Calu3 (cell line): ENCODE data around the gene CITED4. TPM values are rescaled to one million over a fixed set of nuclear protein-coding genes. Genes with fewer than 3 reads are reported as not detected.
"Not testable (repeated sequence)": the region's sequence is repeated elsewhere in the genome, so short reads cannot be mapped to it uniquely, and the experiment has no call there.

Experiments used
- BruUV-seq: library from RNA; stranded (reverse); fragments of 400-500 nt; replicated peaks from 2 replicates; lab custom pipeline; 2021; lab: Mats Ljungman, UMichigan
- CTCF ChIA-PET: fragments of 300-600 bp; sonication (Branson Sonifier 250); formaldehyde crosslinking; loops from one replicate; lab custom pipeline; 2022; ENCODE audit warnings: antibody characterized with exemption; lab: Charles Lee
- DNase-seq: peaks from one replicate; pipeline ENCODE4 v3.0.0; 2022
- H3K27ac Mint-ChIP-seq: one replicate; pipeline ENCODE4 v1.8.0; 2022; ENCODE audit warnings: mixed read lengths; ENCODE audit not compliant: unreplicated experiment
- H3K27me3 Mint-ChIP-seq: one replicate; pipeline ENCODE4 v1.8.0; 2022; ENCODE audit warnings: mixed read lengths; ENCODE audit not compliant: unreplicated experiment
- H3K36me3 Mint-ChIP-seq: one replicate; pipeline ENCODE4 v1.8.0; 2022; ENCODE audit warnings: mild to moderate bottlenecking, moderate library complexity, mixed read lengths; ENCODE audit not compliant: insufficient read depth, unreplicated experiment
- H3K4me1 Mint-ChIP-seq: one replicate; pipeline ENCODE4 v1.8.0; 2022; ENCODE audit warnings: mild to moderate bottlenecking, low read depth, mixed read lengths; ENCODE audit not compliant: unreplicated experiment
- H3K4me3 Mint-ChIP-seq: one replicate; pipeline ENCODE4 v1.8.0; 2022; ENCODE audit warnings: mild to moderate bottlenecking, low read depth, moderate library complexity, mixed read lengths; ENCODE audit not compliant: unreplicated experiment
- H3K9me3 Mint-ChIP-seq: one replicate; pipeline ENCODE4 v1.8.0; 2022; ENCODE audit warnings: low read depth, mixed read lengths; ENCODE audit not compliant: unreplicated experiment
- intact Hi-C: fragments of 100-400 bp; cut with micrococcal nuclease; formaldehyde crosslinking; loops from one replicate; pipeline ENCODE4 v1.10.0; 2022; ENCODE audit not compliant: unreplicated experiment
- total RNA-seq: library from RNA; stranded (reverse); gene quantifications from 2 replicates; pipeline ENCODE4 v1.2.3, GENCODE V29; 2022
- TF ChIP-seq, protein P1 (sequence below): fragments of 200-600 bp; IDR thresholded peaks from one replicate; pipeline ENCODE4 v1.8.0; 2022; ENCODE audit warnings: antibody characterized with exemption; ENCODE audit not compliant: unreplicated experiment

The CITED4 gene
- total RNA-seq, 1 experiment from 2014 or later: 85.2 TPM

- H3K27ac Mint-ChIP-seq: peak overlapping the region; percentile 80
- BruUV-seq: no TSS peak
- peaks cover 49% of the 10 kb centered on the region for H3K4me1 Mint-ChIP-seq
- CTCF ChIA-PET: no interaction called here
- peaks cover 12% of the 10 kb centered on the region for H3K9me3 Mint-ChIP-seq
- intact Hi-C loops: no loop called here
- no peak overlapping the region for H3K4me3 Mint-ChIP-seq
- H3K36me3 Mint-ChIP-seq: peaks cover 26% of the 10 kb centered on the region
- H3K27me3 Mint-ChIP-seq: no peaks in the 10 kb centered on the region
- TF ChIP-seq, protein P1, sequence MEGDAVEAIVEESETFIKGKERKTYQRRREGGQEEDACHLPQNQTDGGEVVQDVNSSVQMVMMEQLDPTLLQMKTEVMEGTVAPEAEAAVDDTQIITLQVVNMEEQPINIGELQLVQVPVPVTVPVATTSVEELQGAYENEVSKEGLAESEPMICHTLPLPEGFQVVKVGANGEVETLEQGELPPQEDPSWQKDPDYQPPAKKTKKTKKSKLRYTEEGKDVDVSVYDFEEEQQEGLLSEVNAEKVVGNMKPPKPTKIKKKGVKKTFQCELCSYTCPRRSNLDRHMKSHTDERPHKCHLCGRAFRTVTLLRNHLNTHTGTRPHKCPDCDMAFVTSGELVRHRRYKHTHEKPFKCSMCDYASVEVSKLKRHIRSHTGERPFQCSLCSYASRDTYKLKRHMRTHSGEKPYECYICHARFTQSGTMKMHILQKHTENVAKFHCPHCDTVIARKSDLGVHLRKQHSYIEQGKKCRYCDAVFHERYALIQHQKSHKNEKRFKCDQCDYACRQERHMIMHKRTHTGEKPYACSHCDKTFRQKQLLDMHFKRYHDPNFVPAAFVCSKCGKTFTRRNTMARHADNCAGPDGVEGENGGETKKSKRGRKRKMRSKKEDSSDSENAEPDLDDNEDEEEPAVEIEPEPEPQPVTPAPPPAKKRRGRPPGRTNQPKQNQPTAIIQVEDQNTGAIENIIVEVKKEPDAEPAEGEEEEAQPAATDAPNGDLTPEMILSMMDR: no peak
- DNase-seq: no peak
Measured at GRCh38 chr1:40896482-40896881, 34.3 kb upstream of the CITED4 start.

- no peak overlapping the region for H3K4me3 Mint-ChIP-seq
- DNase-seq: no peak
- peaks cover 12% of the 10 kb centered on the region for H3K9me3 Mint-ChIP-seq
- no TSS peak for BruUV-seq
- CTCF ChIA-PET: no interaction called here
- H3K27ac Mint-ChIP-seq: no peak overlapping the region
- H3K27me3 Mint-ChIP-seq: no peaks in the 10 kb centered on the region
- TF ChIP-seq, protein P1: no peak
- intact Hi-C loops: no loop called here
- H3K4me1 Mint-ChIP-seq: peaks cover 55% of the 10 kb centered on the region
- peaks cover 26% of the 10 kb centered on the region for H3K36me3 Mint-ChIP-seq
Measured at GRCh38 chr1:40895601-40896000, 33.4 kb upstream of the CITED4 start.

- H3K36me3 Mint-ChIP-seq: peaks cover 26% of the 10 kb centered on the region
- CTCF ChIA-PET, H3K27me3 Mint-ChIP-seq, intact Hi-C loops, H3K4me3 Mint-ChIP-seq, BruUV-seq, DNase-seq: not testable (repeated sequence)
- peaks cover 12% of the 10 kb centered on the region for H3K9me3 Mint-ChIP-seq
- H3K27ac Mint-ChIP-seq: peak overlapping the region; percentile 52
- H3K4me1 Mint-ChIP-seq: peaks cover 55% of the 10 kb centered on the region
Measured at GRCh38 chr1:40894858-40895257, 32.7 kb upstream of the CITED4 start.

DNA sequence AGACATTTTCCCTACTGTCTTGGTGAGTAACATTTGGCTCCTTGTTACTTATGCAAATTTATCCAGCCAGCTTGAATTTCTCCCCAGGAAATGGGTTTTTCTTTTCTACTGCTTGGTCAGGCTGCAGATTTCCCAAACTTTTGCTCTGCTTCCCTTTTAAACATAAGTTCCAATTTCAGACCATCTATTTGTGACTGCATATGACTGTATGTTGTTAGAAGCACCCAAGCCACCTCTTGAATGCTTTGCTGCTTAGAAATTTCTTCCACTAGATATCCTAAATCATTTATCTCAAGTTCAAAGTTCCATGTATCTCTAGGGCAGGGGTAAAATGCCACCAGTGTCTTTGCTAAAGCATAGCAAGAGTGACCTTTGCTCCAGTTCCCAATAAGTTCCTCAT lies 32.3 kb upstream of the CITED4 start:
- intact Hi-C loops: no loop called here
- CTCF ChIA-PET: no interaction called here
- Mint-ChIP-seq H3K36me3 (peaks cover 23% of the 10 kb centered on the region), H3K4me1 (peaks cover 54% of the 10 kb centered on the region), H3K27me3 (no peaks in the 10 kb centered on the region), H3K27ac (peak overlapping the region; percentile 52), H3K4me3 (no peak overlapping the region), H3K9me3 (peaks cover 12% of the 10 kb centered on the region)
- DNase-seq: no peak
- TF ChIP-seq, protein P1: no peak
- no TSS peak for BruUV-seq

- no peak overlapping the region for H3K4me3 Mint-ChIP-seq
- peaks cover 19% of the 10 kb centered on the region for H3K36me3 Mint-ChIP-seq
- CTCF ChIA-PET: no interaction called here
- no peaks in the 10 kb centered on the region for H3K27me3 Mint-ChIP-seq
- H3K9me3 Mint-ChIP-seq: peaks cover 12% of the 10 kb centered on the region
- H3K4me1 Mint-ChIP-seq: peaks cover 54% of the 10 kb centered on the region
- TF ChIP-seq, protein P1: no peak
- H3K27ac Mint-ChIP-seq: no peak overlapping the region
- no TSS peak for BruUV-seq
- intact Hi-C loops: no loop called here
- DNase-seq: no peak
Measured at GRCh38 chr1:40893946-40894345, 31.8 kb upstream of the CITED4 start.
